K562 (cell line): ENCODE measurements around the gene EPHA1.

Experiments used
- BRCA1 ChIP-seq, 2 experiments: fragments of 450-650 bp in 1 of 2; sonication (generic) in 1 of 2; formaldehyde crosslinking in 1 of 2; IDR thresholded peaks; 2 replicates each; pipeline versions ENCODE4 v1.5.0 to v1.6.1; 2017 to 2020; ENCODE audit warnings: mild to moderate bottlenecking in 1 of 2, missing genetic modification reagents in 1 of 2
- C11orf30 ChIP-seq: fragments of 450-650 bp; IDR thresholded peaks from 2 replicates; pipeline ENCODE4 v1.6.1; 2016; ENCODE audit warnings: low read depth, mild to moderate bottlenecking
- EP300 ChIP-seq: IDR thresholded peaks from 2 replicates; pipeline ENCODE4 v1.6.1; 2012; ENCODE audit warnings: low read length, improper control_type of control experiment
- FOXA1 ChIP-seq: fragments of 450-650 bp; IDR thresholded peaks from 2 replicates; pipeline ENCODE4 v1.6.1; 2016; ENCODE audit warnings: mild to moderate bottlenecking, borderline replicate concordance
- MAZ ChIP-seq, 2 experiments: fragments of 450-650 bp in 1 of 2; sonication (generic) in 1 of 2; formaldehyde crosslinking; IDR thresholded peaks in 1 of 2; conservative IDR thresholded peaks in 1 of 2; 2 replicates each; pipeline versions ENCODE4 v1.4.0 to v1.5.0; 2020; ENCODE audit warnings: mild to moderate bottlenecking in 1 of 2, missing genetic modification reagents in 1 of 2
- MECOM ChIP-seq: fragments of 250-450 bp; sonication (Bioruptor Pico); IDR thresholded peaks from 2 replicates; pipeline ENCODE4 v1.8.0; 2022; ENCODE audit warnings: inconsistent platforms
- PHF20 ChIP-seq: fragments of 450-650 bp; IDR thresholded peaks from 2 replicates; pipeline ENCODE4 v1.6.1; 2018; ENCODE audit not compliant: partially characterized antibody
- PTBP1 ChIP-seq: fragments of 200-400 bp; formaldehyde crosslinking; IDR thresholded peaks from 2 replicates; pipeline ENCODE4 v1.6.1; 2017; ENCODE audit warnings: low read depth, low read length
- SPI1 ChIP-seq: IDR thresholded peaks from 2 replicates; pipeline ENCODE4 v1.6.1; 2011; ENCODE audit warnings: low read depth, low read length, control low read depth, borderline replicate concordance
- SRSF9 ChIP-seq: fragments of 200-400 bp; formaldehyde crosslinking; IDR thresholded peaks from 2 replicates; pipeline ENCODE4 v1.6.1; 2017; ENCODE audit warnings: low read depth, low read length, borderline replicate concordance
- ZSCAN29 ChIP-seq: fragments of 450-650 bp; IDR thresholded peaks from 2 replicates; pipeline ENCODE4 v1.6.1; 2017
- TF ChIP-seq, protein P1 (sequence below), 3 experiments: IDR thresholded peaks in 2 of 3; conservative IDR thresholded peaks in 1 of 3; 2 replicates each; pipeline ENCODE4 v1.5.1; 2011 to 2012; ENCODE audit warnings: low read length in 3 of 3, mild to moderate bottlenecking in 3 of 3, control low read depth in 2 of 3, improper control_type of control experiment in 1 of 3, inconsistent platforms in 1 of 3, low read depth in 1 of 3, mixed read lengths in 1 of 3, moderate library complexity in 1 of 3; ENCODE audit not compliant: insufficient read depth in 2 of 3

DNA sequence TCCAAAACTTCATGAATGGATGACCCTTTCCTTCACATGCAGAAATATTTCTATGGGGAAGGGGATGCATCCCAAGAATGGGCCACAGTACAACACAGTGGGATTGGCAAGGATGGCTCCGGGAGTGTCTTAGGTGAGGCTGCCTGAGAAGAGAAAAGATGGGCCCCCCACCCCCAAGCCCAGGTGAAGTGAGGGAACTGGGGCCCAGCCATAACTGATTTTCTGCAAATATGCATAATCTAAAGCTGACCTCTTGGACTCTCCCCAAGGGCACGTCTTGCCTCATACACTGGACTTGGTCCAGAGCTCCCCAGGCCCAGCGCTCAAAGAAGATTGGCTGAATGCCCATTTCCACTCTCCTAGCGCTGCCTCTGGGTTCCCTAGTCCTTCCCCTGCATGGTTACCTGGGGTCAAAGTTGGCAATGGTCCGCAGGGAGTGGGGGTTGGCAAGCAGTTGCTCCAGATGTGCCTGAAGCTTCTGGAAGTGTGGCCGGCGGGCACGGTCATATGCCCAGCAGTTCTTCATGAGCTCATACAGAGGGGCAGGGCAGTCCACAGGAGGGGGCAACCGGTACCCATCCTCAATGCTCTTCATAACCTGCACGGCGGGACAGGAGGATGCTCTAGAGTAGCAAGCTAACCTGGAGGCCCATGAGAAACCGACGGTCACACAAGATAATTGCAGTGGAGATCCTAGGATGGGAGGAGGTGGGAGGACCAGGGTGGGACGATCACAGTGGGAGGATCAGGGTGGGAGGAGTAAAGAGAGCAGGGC lies 15.2 kb downstream of the EPHA1 start:
- no peak for TF ChIP-seq ZSCAN29
- no peak for TF ChIP-seq C11orf30
- no peak for TF ChIP-seq SRSF9
- TF ChIP-seq EP300, result no peak
- no peak for TF ChIP-seq MECOM
- no peak for TF ChIP-seq PTBP1
- TF ChIP-seq FOXA1, result no peak
- no peak for TF ChIP-seq PHF20
- TF ChIP-seq MAZ (CRISPR knock-in tag; conservative IDR thresholded peaks at IDR 0.05 in 1 of 2, IDR thresholded peaks at IDR 0.05 in 1 of 2), result no peak
- TF ChIP-seq, protein P1, sequence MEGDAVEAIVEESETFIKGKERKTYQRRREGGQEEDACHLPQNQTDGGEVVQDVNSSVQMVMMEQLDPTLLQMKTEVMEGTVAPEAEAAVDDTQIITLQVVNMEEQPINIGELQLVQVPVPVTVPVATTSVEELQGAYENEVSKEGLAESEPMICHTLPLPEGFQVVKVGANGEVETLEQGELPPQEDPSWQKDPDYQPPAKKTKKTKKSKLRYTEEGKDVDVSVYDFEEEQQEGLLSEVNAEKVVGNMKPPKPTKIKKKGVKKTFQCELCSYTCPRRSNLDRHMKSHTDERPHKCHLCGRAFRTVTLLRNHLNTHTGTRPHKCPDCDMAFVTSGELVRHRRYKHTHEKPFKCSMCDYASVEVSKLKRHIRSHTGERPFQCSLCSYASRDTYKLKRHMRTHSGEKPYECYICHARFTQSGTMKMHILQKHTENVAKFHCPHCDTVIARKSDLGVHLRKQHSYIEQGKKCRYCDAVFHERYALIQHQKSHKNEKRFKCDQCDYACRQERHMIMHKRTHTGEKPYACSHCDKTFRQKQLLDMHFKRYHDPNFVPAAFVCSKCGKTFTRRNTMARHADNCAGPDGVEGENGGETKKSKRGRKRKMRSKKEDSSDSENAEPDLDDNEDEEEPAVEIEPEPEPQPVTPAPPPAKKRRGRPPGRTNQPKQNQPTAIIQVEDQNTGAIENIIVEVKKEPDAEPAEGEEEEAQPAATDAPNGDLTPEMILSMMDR (IDR thresholded peaks at IDR 0.05 in 2 of 3, conservative IDR thresholded peaks at IDR 0.05 in 1 of 3; ENCODE audit: insufficient read depth in 2 of 3, low read depth in 1 of 3, low read length in 3 of 3), result no peak
- TF ChIP-seq BRCA1 (IDR thresholded peaks at IDR 0.05), result no peak
- TF ChIP-seq BRCA1 (CRISPR knock-in tag; IDR thresholded peaks at IDR 0.05), result no peak
- no peak for TF ChIP-seq SPI1
